Measurements from ENCODE around the gene TFB1M.
"Not testable (repeated sequence)": the region's sequence is repeated elsewhere in the genome, so short reads cannot be mapped to it uniquely, and the experiment has no call there.

The TFB1M gene

DNA sequence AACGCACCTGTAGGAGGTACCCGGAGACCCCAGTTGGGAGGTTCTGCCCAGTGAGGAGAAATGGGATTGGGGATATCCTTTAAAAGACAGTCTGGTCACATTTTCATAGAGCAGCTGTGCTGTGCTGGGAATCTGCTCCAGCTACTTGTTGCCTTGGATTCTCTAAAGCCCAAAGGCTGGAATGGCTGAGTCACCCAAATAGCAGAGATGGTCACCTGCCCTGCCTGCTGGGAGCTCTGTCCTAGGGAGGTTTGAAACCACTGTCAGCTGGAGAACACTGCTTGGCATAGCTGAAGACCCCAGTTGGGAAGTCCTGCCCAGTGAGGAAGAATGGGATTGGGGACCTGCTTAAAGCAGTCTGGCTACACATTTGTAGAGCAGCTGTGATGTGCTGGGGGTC, 34.8 kb upstream of the TFB1M start:
- TF ChIP-seq, protein P1, sequence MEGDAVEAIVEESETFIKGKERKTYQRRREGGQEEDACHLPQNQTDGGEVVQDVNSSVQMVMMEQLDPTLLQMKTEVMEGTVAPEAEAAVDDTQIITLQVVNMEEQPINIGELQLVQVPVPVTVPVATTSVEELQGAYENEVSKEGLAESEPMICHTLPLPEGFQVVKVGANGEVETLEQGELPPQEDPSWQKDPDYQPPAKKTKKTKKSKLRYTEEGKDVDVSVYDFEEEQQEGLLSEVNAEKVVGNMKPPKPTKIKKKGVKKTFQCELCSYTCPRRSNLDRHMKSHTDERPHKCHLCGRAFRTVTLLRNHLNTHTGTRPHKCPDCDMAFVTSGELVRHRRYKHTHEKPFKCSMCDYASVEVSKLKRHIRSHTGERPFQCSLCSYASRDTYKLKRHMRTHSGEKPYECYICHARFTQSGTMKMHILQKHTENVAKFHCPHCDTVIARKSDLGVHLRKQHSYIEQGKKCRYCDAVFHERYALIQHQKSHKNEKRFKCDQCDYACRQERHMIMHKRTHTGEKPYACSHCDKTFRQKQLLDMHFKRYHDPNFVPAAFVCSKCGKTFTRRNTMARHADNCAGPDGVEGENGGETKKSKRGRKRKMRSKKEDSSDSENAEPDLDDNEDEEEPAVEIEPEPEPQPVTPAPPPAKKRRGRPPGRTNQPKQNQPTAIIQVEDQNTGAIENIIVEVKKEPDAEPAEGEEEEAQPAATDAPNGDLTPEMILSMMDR (IDR thresholded peaks at IDR 0.05), result no peak
- TF ChIP-seq ZFX (IDR thresholded peaks at IDR 0.05; ENCODE audit: borderline replicate concordance), result no peak
- H3K27ac ChIP-seq, result no peak overlapping the region

DNA sequence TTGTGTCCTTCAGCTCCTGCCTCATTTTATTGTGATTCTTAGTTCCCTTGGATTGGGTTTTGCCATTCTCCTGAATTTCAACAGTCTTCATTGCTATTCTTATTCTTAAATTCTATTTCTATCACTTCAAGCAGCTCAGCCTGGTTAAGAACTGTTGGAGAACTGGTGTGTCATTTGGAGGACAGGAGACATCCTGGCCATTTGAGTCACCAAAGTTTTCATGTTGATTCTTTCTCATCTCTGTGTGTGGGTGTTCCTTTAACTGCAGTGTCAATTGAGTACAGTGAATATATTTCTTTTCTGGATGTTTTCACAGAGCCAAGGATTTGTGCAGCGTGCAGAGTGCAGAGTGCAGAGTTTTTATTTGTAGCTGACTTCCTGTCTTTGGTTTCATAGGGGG, 33.5 kb upstream of the TFB1M start:
- TF ChIP-seq, protein P1 (IDR thresholded peaks at IDR 0.05), result no peak
- TF ChIP-seq ZFX (IDR thresholded peaks at IDR 0.05; ENCODE audit: borderline replicate concordance), result no peak

DNA sequence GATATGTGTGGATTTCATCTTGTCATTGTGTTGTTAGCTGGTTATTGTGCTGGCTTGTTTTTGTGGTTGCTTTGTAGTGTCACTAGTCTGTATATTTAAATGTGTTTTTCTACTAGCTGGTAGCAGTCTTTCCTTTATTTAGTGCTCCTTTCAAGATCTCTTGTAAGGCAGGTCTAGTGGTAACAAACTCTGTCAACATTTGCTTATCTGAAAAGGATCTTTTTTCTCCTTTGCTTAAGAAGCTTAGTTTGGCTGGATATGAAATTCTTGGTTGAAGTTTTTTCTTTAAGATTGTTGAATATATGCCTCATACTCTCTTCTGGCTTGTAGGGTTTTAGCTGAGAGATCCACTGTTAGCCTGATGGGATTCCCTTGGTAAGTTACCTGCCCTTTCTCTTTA, 32.7 kb upstream of the TFB1M start:
- TF ChIP-seq ZFX (IDR thresholded peaks at IDR 0.05; ENCODE audit: borderline replicate concordance), result no peak
- TF ChIP-seq, protein P1 (IDR thresholded peaks at IDR 0.05), result no peak
- no peak overlapping the region for H3K27ac ChIP-seq

More for the DNA sequence above, 33.5 kb upstream of the TFB1M start:
- no peak overlapping the region for H3K27ac ChIP-seq

DNA sequence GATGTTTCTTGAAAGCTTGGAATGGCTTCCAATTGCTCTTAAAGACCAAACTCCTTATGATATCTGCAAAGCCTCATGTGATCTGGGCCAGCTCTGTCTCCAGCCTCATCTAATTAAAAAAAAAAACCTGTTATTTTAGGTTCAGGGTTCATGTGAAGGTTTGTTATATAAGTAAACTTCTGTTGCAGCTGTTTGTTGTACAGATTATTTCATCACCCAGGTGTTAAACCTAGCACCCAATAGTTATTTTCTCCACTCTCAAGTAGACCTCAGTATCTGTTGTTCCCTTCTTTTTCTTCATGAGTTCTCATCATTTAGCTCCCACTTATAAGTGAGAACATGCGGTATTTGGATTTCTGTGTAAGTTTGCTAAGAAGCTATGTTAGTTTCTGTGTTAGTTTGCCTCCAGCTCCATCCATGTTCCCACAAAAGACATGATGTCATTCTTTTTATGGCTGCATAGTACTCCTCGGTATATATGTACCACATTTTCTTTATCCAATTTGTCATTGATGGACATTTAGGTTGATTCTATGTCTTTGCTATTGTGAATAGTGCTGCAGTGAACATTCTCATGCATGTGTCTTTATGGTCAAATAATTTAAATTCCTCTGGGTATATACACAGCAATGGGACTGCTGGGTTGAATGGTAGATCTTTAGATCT, 30.2 kb upstream of the TFB1M start:
- no peak for TF ChIP-seq ZFX (IDR thresholded peaks at IDR 0.05; ENCODE audit: borderline replicate concordance)
- TF ChIP-seq, protein P1 (IDR thresholded peaks at IDR 0.05), result no peak
- H3K27ac ChIP-seq, result no peak overlapping the region

DNA sequence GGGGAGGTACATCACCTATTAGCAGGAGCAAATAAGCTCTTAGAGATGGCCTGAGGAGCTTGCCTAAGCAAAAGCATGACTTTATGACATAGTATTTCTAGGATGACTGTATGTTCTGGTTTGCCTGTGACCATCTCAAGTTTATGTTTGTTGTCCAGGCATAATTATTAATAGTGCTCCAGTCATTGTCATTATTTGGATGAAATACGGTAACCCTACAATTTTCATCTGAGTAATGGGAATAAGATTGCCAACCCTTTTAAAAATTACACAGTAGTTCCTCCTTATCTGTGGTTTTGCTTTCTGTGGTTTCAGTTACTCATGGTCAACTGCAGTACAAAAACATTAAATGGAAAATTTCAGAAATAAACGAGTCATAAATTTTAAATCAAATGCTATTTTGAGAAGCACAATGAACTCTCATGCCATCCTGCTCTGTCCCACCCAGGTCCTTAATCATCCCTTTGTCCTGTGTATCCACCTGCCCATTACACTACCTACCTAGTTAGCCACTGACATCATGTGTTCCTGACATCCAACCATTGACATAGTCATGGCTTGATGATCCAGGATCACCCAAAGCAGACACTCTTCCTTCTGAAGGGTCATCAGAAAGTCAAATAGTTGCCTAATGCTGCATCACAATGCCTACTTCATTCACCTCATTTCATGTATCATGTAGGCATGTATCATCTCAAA, 27.0 kb upstream of the TFB1M start:
- TF ChIP-seq ZFX (IDR thresholded peaks at IDR 0.05; ENCODE audit: borderline replicate concordance), result no peak
- TF ChIP-seq, protein P1 (IDR thresholded peaks at IDR 0.05), result no peak
- no peak overlapping the region for H3K27ac ChIP-seq

DNA sequence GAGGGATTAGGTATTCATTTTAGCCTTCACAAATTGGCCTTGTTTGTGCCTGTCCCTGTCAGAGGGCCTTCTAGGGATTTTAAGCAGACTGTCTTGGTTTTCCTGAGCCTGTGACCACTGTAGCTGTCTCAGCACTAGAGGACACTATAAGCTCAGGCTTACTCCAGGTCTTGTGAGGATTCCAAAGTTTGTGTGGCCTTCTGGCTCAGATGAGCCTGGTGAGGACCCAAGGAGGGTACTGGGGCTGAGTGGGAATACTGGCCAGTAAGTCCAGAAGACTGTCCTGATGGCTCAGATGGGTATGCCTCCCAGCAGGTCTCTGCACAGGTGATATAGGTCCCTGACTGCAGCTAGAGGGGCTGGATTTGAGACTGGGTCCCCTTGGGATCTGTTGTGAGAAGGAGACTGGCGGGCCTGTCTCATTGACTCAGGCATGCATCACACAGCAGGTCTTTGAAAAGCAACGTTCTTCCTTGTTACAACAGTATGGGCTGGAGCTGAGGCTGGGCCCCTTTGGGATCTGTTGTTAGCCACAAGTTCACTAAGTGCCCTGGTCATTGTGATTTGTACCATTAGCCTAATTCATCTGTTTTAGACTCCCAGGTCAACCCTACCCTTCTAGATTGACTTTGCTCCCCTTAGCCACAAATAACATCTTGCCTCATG, 26.3 kb upstream of the TFB1M start:
- H3K27ac ChIP-seq, result no peak overlapping the region
- TF ChIP-seq, protein P1 (IDR thresholded peaks at IDR 0.05), result 0 out of 2 replicates have a peak, but pooled peaks have one; percentile 6
- no peak for TF ChIP-seq ZFX (IDR thresholded peaks at IDR 0.05; ENCODE audit: borderline replicate concordance)

DNA sequence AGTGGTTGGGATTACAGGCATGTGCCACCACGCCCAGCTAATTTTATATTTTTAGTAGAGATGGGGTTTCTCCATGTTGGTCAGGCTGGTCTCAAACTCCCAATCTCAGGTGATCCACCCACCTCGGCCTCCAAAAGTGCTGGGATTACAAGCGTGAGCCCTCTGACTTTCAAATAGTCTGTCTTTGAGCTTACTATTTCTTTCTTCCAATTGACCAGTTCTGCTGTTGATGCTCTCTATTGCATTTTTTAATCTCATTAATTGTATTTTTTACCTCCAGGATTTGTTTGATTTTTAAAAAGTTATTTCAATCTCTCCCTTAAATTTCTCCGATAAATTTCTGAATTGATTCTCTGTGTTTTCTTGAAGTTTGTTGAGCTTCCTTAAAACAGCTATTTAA, 25.6 kb upstream of the TFB1M start:
- not testable (repeated sequence) for H3K27ac ChIP-seq

DNA sequence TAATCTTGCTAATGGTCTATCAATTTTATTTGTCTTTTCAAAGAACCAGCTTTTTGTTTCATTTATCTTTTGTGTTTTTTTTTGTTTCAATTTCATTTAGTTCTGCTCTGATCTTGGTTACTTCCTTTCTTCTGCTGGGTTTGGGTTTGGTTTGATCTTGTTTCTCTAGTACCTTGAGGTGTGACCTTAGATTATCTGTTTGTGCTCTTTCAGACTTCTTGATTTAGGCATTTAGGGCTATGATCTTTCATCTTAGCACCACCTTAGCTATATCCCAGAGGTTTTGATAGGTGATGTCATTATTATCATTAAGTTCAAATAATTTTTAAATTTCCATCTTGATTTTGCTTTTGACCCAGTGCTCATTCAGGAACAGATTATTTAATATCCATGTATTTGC, 24.0 kb upstream of the TFB1M start:
- not testable (repeated sequence) for H3K27ac ChIP-seq

All from 22Rv1 (cell line).